PC-3 (cell line): ENCODE results near the gene PRKCQ. TPM values are rescaled to one million over a fixed set of nuclear protein-coding genes. Genes with fewer than 3 reads are reported as not detected.
"Not testable (repeated sequence)": the region's sequence is repeated elsewhere in the genome, so short reads cannot be mapped to it uniquely, and the experiment has no call there.

Experiments
- ATAC-seq: fragments of 200-7000 bp; cut with Tn5 transposase; 2 replicates; pipeline ENCODE4 v1.9.1; 2020; ENCODE audit warnings: mild to moderate bottlenecking, moderate library complexity
- BruUV-seq: library from RNA; stranded (reverse); fragments of 400-500 nt; replicated peaks from 2 replicates; lab custom pipeline; 2021; lab: Mats Ljungman, UMichigan
- CTCF ChIA-PET: fragments of 300-600 bp; sonication (Branson Sonifier 250); formaldehyde crosslinking; loops from one replicate; lab custom pipeline; 2022; ENCODE audit warnings: antibody characterized with exemption; lab: Charles Lee
- POLR2A ChIA-PET: fragments of 300-600 bp; sonication (Branson Sonifier 250); formaldehyde crosslinking; loops from one replicate; lab custom pipeline; 2022; ENCODE audit warnings: antibody characterized with exemption; ENCODE audit not compliant: unreplicated experiment; lab: Charles Lee
- DNase-seq: peaks from one replicate; pipeline ENCODE4 v3.0.0-alpha.2; 2015
- H2AFZ ChIP-seq: fragments of 300-600 bp; sonication (generic); 2 replicates; pipeline ENCODE4 v1.6.0; 2016; ENCODE audit warnings: antibody characterized with exemption, low read length
- H3F3A ChIP-seq: fragments of 300-600 bp; sonication (generic); one replicate; pipeline ENCODE4 v1.6.0; 2017; ENCODE audit warnings: antibody characterized with exemption, low read length, control low read depth, mild to moderate bottlenecking; ENCODE audit not compliant: unreplicated experiment
- H3K27ac ChIP-seq: fragments of 300-600 bp; sonication (generic); 2 replicates; pipeline ENCODE4 v1.5.1; 2016; ENCODE audit warnings: mild to moderate bottlenecking, low read length
- H3K27me3 ChIP-seq: fragments of 300-600 bp; sonication (generic); 2 replicates; pipeline ENCODE4 v1.6.1; 2016; ENCODE audit warnings: low read length, mixed read lengths
- H3K36me3 ChIP-seq: fragments of 300-600 bp; sonication (generic); 2 replicates; pipeline ENCODE4 v1.6.1; 2016; ENCODE audit warnings: low read depth, mixed run types, low read length, mixed read lengths
- H3K4me1 ChIP-seq: fragments of 300-600 bp; sonication (generic); 2 replicates; pipeline ENCODE4 v1.5.1; 2016; ENCODE audit warnings: low read length; ENCODE audit not compliant: insufficient read depth
- H3K4me2 ChIP-seq: fragments of 300-600 bp; sonication (generic); 2 replicates; pipeline ENCODE4 v1.6.0; 2016; ENCODE audit warnings: low read length
- H3K4me3 ChIP-seq: fragments of 300-600 bp; sonication (generic); 2 replicates; pipeline ENCODE4 v1.5.1; 2016; ENCODE audit warnings: mild to moderate bottlenecking, low read length, mixed read lengths
- H3K79me2 ChIP-seq: fragments of 300-600 bp; sonication (generic); 2 replicates; pipeline ENCODE4 v1.6.1; 2017; ENCODE audit warnings: low read length, mixed read lengths
- H3K9ac ChIP-seq: fragments of 300-600 bp; sonication (generic); 2 replicates; pipeline ENCODE4 v1.6.0; 2016; ENCODE audit warnings: mild to moderate bottlenecking, low read length
- H3K9me2 ChIP-seq: fragments of 300-600 bp; sonication (generic); replicated peaks from 2 replicates; pipeline ENCODE4 v1.6.1; 2016; ENCODE audit warnings: mixed run types, low read length, mixed read lengths
- H3K9me3 ChIP-seq: fragments of 300-600 bp; sonication (generic); 2 replicates; pipeline ENCODE4 v1.6.1; 2016; ENCODE audit warnings: low read length, mixed read lengths
- H4K20me1 ChIP-seq: fragments of 300-600 bp; sonication (generic); 2 replicates; pipeline ENCODE4 v1.6.1; 2016; ENCODE audit warnings: low read length, mixed read lengths
- EZH2 ChIP-seq: fragments of 300-600 bp; sonication (generic); IDR thresholded peaks from one replicate; pipeline ENCODE4 v1.6.1; 2017; ENCODE audit warnings: antibody characterized with exemption, mild to moderate bottlenecking, low read length; ENCODE audit not compliant: unreplicated experiment
- EZH2phosphoT487 ChIP-seq: fragments of 300-600 bp; sonication (generic); IDR thresholded peaks from 2 replicates; pipeline ENCODE4 v1.6.1; 2018; ENCODE audit warnings: mild to moderate bottlenecking, antibody characterized with exemption, low read length, borderline replicate concordance
- intact Hi-C: fragments of 100-400 bp; cut with micrococcal nuclease; formaldehyde crosslinking; loops from 2 replicates; pipeline ENCODE4 v1.9.0; 2023
- total RNA-seq: library from RNA; depleted of rRNA; stranded (reverse); fragments of >200 nt; gene quantifications from 2 replicates; pipeline ENCODE4 v1.2.3, GENCODE V29; 2014
- TF ChIP-seq, protein P1 (sequence below): fragments of 300-600 bp; sonication (generic); conservative IDR thresholded peaks from 2 replicates; pipeline ENCODE4 v1.5.1; 2017; ENCODE audit warnings: antibody characterized with exemption, low read depth, mild to moderate bottlenecking, low read length

PRKCQ gene
- total RNA-seq, 1 experiment from 2014 or later = not detected

GRCh38 chr10:6473430-6473829 lies 106.6 kb downstream of the PRKCQ start:
- no peaks in the 10 kb centered on the region for H3F3A ChIP-seq
- H3K79me2 ChIP-seq = no peaks in the 10 kb centered on the region
- intact Hi-C loops = no loop called here
- H2AFZ ChIP-seq = no peak overlapping the region
- no peaks in the 10 kb centered on the region for H3K4me1 ChIP-seq
- no peak overlapping the region for H3K9ac ChIP-seq
- TF ChIP-seq, protein P1, sequence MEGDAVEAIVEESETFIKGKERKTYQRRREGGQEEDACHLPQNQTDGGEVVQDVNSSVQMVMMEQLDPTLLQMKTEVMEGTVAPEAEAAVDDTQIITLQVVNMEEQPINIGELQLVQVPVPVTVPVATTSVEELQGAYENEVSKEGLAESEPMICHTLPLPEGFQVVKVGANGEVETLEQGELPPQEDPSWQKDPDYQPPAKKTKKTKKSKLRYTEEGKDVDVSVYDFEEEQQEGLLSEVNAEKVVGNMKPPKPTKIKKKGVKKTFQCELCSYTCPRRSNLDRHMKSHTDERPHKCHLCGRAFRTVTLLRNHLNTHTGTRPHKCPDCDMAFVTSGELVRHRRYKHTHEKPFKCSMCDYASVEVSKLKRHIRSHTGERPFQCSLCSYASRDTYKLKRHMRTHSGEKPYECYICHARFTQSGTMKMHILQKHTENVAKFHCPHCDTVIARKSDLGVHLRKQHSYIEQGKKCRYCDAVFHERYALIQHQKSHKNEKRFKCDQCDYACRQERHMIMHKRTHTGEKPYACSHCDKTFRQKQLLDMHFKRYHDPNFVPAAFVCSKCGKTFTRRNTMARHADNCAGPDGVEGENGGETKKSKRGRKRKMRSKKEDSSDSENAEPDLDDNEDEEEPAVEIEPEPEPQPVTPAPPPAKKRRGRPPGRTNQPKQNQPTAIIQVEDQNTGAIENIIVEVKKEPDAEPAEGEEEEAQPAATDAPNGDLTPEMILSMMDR = no peak
- TF ChIP-seq EZH2 (no peak), EZH2phosphoT487 (no peak)
- CTCF ChIA-PET = no interaction called here
- BruUV-seq = no TSS peak
- H3K4me3 ChIP-seq = no peak overlapping the region
- H3K4me2 ChIP-seq = no peak overlapping the region
- no peaks in the 10 kb centered on the region for H3K9me3 ChIP-seq
- H3K27me3 ChIP-seq = peaks cover 52% of the 10 kb centered on the region
- H3K36me3 ChIP-seq = no peaks in the 10 kb centered on the region
- H4K20me1 ChIP-seq = no peaks in the 10 kb centered on the region
- POLR2A ChIA-PET = no interaction called here
- ATAC-seq (no peak), DNase-seq (no peak)
- H3K27ac ChIP-seq = no peak overlapping the region
- H3K9me2 ChIP-seq = no peaks in the 10 kb centered on the region

GRCh38 chr10:6472710-6473005 lies 107.4 kb downstream of the PRKCQ start:
- H3K4me1 ChIP-seq, H3K4me3 ChIP-seq, H3K36me3 ChIP-seq, H3K9me2 ChIP-seq, H4K20me1 ChIP-seq, intact Hi-C loops, H3K4me2 ChIP-seq, H3K79me2 ChIP-seq, POLR2A ChIA-PET, DNase-seq, CTCF ChIA-PET, H2AFZ ChIP-seq, H3K9me3 ChIP-seq, BruUV-seq, H3K27ac ChIP-seq, H3K9ac ChIP-seq, H3F3A ChIP-seq, ATAC-seq: not testable (repeated sequence)
- H3K27me3 ChIP-seq = peaks cover 52% of the 10 kb centered on the region

DNA sequence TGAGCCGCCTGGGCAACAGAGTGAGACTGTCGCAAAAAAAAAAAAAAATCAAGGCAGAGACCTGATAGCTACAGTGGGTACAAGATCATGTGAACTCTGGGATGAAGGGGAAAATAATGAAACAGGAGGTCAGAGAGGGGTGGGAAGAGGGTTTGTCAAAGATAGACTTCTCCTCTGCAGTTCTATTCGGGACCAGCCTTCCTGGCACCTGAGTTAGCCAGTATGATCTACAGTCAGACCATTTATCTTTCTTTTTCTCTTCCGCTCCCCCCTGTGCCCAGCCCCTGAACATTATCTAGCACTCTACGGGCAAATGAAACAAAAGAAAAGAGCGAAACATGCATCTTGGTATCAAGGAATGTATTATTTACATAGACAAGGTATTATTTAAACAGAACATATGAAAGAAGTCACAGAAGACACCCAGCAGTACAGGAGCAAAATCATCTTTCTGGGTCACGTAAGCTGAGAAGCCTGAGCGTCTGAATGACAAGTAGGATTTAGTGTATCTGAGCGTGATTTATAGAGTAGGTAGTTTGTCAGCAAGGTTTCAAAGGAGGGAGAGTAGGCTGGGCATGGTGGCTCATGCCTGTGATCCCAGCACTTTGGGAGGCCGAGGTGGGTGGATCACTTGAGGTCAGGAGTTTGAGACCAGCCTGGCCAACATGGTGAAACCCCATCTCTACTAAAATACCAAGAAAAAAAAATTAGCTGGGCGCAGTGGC lies 109.0 kb downstream of the PRKCQ start:
- H3K9me3 ChIP-seq = no peaks in the 10 kb centered on the region
- intact Hi-C loops = no loop called here
- no peak for DNase-seq

More for the DNA sequence above, 109.0 kb downstream of the PRKCQ start:
- Histone ChIP-seq H3K4me1 (no peaks in the 10 kb centered on the region), H3F3A (no peaks in the 10 kb centered on the region), H3K27ac (no peak overlapping the region), H3K27me3 (peaks cover 46% of the 10 kb centered on the region), H2AFZ (no peak overlapping the region), H3K79me2 (no peaks in the 10 kb centered on the region), H4K20me1 (no peaks in the 10 kb centered on the region), H3K9me2 (no peaks in the 10 kb centered on the region), H3K36me3 (no peaks in the 10 kb centered on the region), H3K4me3 (no peak overlapping the region), H3K9ac (no peak overlapping the region), H3K4me2 (no peak overlapping the region)
- BruUV-seq = no TSS peak
- no peak for ATAC-seq
- CTCF ChIA-PET = no interaction called here
- TF ChIP-seq EZH2 (no peak), EZH2phosphoT487 (no peak)
- TF ChIP-seq, protein P1 = no peak
- POLR2A ChIA-PET = no interaction called here
